A673 (cell line): Measurements from ENCODE around the gene WDR3.

ENCODE experiments used
- CTCF ChIP-seq: fragments of 300-800, 200-600 bp; sonication (generic); conservative IDR thresholded peaks from 2 replicates; pipeline ENCODE4 v1.5.1; 2017; ENCODE audit warnings: low read depth, mild to moderate bottlenecking, antibody characterized with exemption, low read length, moderate library complexity, mixed read lengths
- EZH2 ChIP-seq: fragments of 200-600 bp; sonication (generic); IDR thresholded peaks from 2 replicates; pipeline ENCODE4 v1.6.1; 2017; ENCODE audit warnings: borderline replicate concordance, low read depth, mild to moderate bottlenecking, mixed read lengths, antibody characterized with exemption, low read length; ENCODE audit not compliant: poor library complexity, severe bottlenecking

- no peak for TF ChIP-seq CTCF
- no peak for TF ChIP-seq EZH2
Observed at GRCh38 chr1:117985239-117985638, 55.7 kb downstream of the WDR3 start.
